ENCODE measurements around the gene USP17L21.
"Not testable (repeated sequence)": the region's sequence is repeated elsewhere in the genome, so short reads cannot be mapped to it uniquely, and the experiment has no call there.

The USP17L21 gene, protein sequence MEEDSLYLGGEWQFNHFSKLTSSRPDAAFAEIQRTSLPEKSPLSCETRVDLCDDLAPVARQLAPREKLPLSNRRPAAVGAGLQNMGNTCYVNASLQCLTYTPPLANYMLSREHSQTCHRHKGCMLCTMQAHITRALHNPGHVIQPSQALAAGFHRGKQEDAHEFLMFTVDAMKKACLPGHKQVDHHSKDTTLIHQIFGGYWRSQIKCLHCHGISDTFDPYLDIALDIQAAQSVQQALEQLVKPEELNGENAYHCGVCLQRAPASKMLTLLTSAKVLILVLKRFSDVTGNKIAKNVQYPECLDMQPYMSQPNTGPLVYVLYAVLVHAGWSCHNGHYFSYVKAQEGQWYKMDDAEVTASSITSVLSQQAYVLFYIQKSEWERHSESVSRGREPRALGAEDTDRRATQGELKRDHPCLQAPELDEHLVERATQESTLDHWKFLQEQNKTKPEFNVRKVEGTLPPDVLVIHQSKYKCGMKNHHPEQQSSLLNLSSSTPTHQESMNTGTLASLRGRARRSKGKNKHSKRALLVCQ

GRCh38 chr4:9262572-9262971 is at the start of gene USP17L21:
USP17L21 (plus strand) TSS chr4:9262872; CDS start chr4:9262872, 0 bp downstream.
- not testable (repeated sequence) for H3K27me3 Mint-ChIP-seq, H3K4me1 Mint-ChIP-seq, ATAC-seq, H3K36me3 Mint-ChIP-seq, H3K9me3 Mint-ChIP-seq, H3K4me3 Mint-ChIP-seq, H3K27ac Mint-ChIP-seq

- not testable (repeated sequence) for H3K9me3 Mint-ChIP-seq, H3K36me3 Mint-ChIP-seq, H3K4me3 Mint-ChIP-seq, H3K27ac Mint-ChIP-seq, H3K4me1 Mint-ChIP-seq, H3K27me3 Mint-ChIP-seq, ATAC-seq
Measured at GRCh38 chr4:9214701-9215100, 48.0 kb upstream of the USP17L21 start.

DNA sequence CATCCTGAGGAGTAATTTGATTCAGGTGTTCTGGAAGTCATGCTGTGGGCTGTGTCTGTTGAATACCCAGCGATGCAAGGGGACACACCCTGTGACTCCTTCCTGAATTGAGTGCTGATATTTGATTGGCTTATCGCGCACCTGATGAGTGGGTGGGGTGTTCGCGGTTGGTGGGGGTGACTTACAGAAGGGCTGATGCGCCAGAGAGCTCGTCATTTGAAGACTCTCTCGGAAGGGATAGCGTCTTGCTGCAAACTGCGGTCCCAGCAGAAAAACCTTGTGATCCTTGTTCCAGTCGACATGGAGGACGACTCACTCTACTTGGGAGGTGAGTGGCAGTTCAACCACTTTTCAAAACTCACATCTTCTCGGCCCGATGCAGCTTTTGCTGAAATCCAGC is 47.6 kb upstream of the USP17L21 start, which contains the start of gene USP17L11:
Gene USP17L11 (plus strand): TSS at position 301 of the 400 bp plus-strand sequence. CDS start 0 bp downstream, at position 301.
- H3K9me3 Mint-ChIP-seq, H3K27ac Mint-ChIP-seq, H3K36me3 Mint-ChIP-seq, ATAC-seq, H3K4me1 Mint-ChIP-seq, H3K27me3 Mint-ChIP-seq, H3K4me3 Mint-ChIP-seq: not testable (repeated sequence)

DNA sequence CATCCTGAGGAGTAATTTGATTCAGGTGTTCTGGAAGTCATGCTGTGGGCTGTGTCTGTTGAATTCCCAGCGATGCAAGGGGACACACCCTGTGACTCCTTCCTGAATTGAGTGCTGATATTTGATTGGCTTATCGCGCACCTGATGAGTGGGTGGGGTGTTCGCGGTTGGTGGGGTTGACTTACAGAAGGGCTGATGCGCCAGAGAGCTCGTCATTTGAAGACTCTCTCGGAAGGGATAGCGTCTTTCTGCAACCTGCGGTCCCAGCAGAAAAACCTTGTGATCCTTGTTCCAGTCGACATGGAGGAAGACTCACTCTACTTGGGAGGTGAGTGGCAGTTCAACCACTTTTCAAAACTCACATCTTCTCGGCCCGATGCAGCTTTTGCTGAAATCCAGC is 42.8 kb upstream of the USP17L21 start, which contains the start of gene USP17L12:
Gene USP17L12 (plus strand): TSS at position 301 of the 400 bp plus-strand sequence. CDS start 0 bp downstream, at position 301.
- not testable (repeated sequence) for H3K4me1 Mint-ChIP-seq, ATAC-seq, H3K9me3 Mint-ChIP-seq, H3K36me3 Mint-ChIP-seq, H3K4me3 Mint-ChIP-seq, H3K27ac Mint-ChIP-seq, H3K27me3 Mint-ChIP-seq

DNA sequence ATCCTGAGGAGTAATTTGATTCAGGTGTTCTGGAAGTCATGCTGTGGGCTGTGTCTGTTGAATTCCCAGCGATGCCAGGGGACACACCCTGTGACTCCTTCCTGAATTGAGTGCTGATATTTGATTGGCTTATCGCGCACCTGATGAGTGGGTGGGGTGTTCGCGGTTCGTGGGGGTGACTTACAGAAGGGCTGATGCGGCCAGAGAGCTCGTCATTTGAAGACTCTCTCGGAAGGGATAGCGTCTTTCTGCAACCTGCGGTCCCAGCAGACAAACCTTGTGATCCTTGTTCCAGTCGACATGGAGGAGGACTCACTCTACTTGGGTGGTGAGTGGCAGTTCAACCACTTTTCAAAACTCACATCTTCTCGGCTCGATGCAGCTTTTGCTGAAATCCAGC is 38.1 kb upstream of the USP17L21 start, which contains the start of gene USP17L13:
Gene USP17L13 (plus strand): TSS at position 301 of the 400 bp plus-strand sequence. CDS start 0 bp downstream, at position 301.
- not testable (repeated sequence) for H3K4me1 Mint-ChIP-seq, H3K36me3 Mint-ChIP-seq, H3K27me3 Mint-ChIP-seq, H3K9me3 Mint-ChIP-seq, H3K4me3 Mint-ChIP-seq, ATAC-seq, H3K27ac Mint-ChIP-seq

DNA sequence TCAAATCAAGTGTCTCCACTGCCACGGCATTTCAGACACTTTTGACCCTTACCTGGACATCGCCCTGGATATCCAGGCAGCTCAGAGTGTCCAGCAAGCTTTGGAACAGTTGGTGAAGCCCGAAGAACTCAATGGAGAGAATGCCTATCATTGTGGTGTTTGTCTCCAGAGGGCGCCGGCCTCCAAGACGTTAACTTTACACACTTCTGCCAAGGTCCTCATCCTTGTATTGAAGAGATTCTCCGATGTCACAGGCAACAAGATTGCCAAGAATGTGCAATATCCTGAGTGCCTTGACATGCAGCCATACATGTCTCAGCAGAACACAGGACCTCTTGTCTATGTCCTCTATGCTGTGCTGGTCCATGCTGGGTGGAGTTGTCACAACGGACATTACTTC is 32.4 kb upstream of the USP17L21 start:
- H3K27me3 Mint-ChIP-seq, H3K4me3 Mint-ChIP-seq, ATAC-seq, H3K4me1 Mint-ChIP-seq, H3K27ac Mint-ChIP-seq, H3K36me3 Mint-ChIP-seq, H3K9me3 Mint-ChIP-seq: not testable (repeated sequence)

- H3K4me3 Mint-ChIP-seq, H3K27ac Mint-ChIP-seq, H3K9me3 Mint-ChIP-seq, H3K4me1 Mint-ChIP-seq, H3K36me3 Mint-ChIP-seq, H3K27me3 Mint-ChIP-seq, ATAC-seq: not testable (repeated sequence)
Measured at GRCh38 chr4:9234085-9234484, 28.6 kb upstream of the USP17L21 start, which contains the start of gene USP17L15. USP17L15 (plus strand) TSS chr4:9234385; CDS start chr4:9234385, 0 bp downstream.

GRCh38 chr4:9238461-9238860 is 24.2 kb upstream of the USP17L21 start:
- not testable (repeated sequence) for H3K4me1 Mint-ChIP-seq, ATAC-seq, H3K4me3 Mint-ChIP-seq, H3K9me3 Mint-ChIP-seq, H3K27ac Mint-ChIP-seq, H3K36me3 Mint-ChIP-seq, H3K27me3 Mint-ChIP-seq

DNA sequence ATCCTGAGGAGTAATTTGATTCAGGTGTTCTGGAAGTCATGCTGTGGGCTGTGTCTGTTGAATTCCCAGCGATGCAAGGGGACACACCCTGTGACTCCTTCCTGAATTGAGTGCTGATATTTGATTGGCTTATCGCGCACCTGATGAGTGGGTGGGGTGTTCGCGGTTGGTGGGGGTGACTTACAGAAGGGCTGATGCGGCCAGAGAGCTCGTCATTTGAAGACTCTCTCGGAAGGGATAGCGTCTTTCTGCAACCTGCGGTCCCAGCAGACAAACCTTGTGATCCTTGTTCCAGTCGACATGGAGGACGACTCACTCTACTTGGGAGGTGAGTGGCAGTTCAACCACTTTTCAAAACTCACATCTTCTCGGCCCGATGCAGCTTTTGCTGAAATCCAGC is 19.1 kb upstream of the USP17L21 start, which contains the start of gene USP17L17:
Gene USP17L17 (plus strand): TSS at position 301 of the 400 bp plus-strand sequence. CDS start 0 bp downstream, at position 301.
- H3K4me1 Mint-ChIP-seq, H3K9me3 Mint-ChIP-seq, H3K27me3 Mint-ChIP-seq, H3K4me3 Mint-ChIP-seq, H3K27ac Mint-ChIP-seq, H3K36me3 Mint-ChIP-seq, ATAC-seq: not testable (repeated sequence)

- H3K27ac Mint-ChIP-seq, result not testable (repeated sequence)
Measured at GRCh38 chr4:9247953-9248680, 14.6 kb upstream of the USP17L21 start, which contains the start of gene USP17L18. USP17L18 (plus strand) TSS chr4:9248630; CDS start chr4:9248630, 0 bp downstream.

GRCh38 chr4:9253078-9253477 is 9.6 kb upstream of the USP17L21 start, which contains the start of gene USP17L19:
USP17L19 (plus strand) TSS chr4:9253378; CDS start chr4:9253378, 0 bp downstream.
- not testable (repeated sequence) for H3K9me3 Mint-ChIP-seq, H3K4me3 Mint-ChIP-seq, ATAC-seq, H3K4me1 Mint-ChIP-seq, H3K27me3 Mint-ChIP-seq, H3K27ac Mint-ChIP-seq, H3K36me3 Mint-ChIP-seq

More at GRCh38 chr4:9247953-9248680, 14.6 kb upstream of the USP17L21 start, which contains the start of gene USP17L18:
- not testable (repeated sequence) for H3K4me1 Mint-ChIP-seq, ATAC-seq, H3K4me3 Mint-ChIP-seq, H3K27me3 Mint-ChIP-seq, H3K9me3 Mint-ChIP-seq, H3K36me3 Mint-ChIP-seq

DNA sequence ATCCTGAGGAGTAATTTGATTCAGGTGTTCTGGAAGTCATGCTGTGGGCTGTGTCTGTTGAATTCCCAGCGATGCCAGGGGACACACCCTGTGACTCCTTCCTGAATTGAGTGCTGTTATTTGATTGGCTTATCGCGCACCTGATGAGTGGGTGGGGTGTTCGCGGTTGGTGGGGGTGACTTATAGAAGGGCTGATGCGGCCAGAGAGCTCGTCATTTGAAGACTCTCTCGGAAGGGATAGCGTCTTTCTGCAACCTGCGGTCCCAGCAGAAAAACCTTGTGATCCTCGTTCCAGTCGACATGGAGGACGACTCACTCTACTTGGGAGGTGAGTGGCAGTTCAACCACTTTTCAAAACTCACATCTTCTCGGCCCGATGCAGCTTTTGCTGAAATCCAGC is 4.8 kb upstream of the USP17L21 start, which contains the start of gene USP17L20:
Gene USP17L20 (plus strand): TSS at position 301 of the 400 bp plus-strand sequence. CDS start 0 bp downstream, at position 301.
- H3K27ac Mint-ChIP-seq, H3K4me1 Mint-ChIP-seq, H3K36me3 Mint-ChIP-seq, H3K27me3 Mint-ChIP-seq, ATAC-seq, H3K4me3 Mint-ChIP-seq, H3K9me3 Mint-ChIP-seq: not testable (repeated sequence)

DNA sequence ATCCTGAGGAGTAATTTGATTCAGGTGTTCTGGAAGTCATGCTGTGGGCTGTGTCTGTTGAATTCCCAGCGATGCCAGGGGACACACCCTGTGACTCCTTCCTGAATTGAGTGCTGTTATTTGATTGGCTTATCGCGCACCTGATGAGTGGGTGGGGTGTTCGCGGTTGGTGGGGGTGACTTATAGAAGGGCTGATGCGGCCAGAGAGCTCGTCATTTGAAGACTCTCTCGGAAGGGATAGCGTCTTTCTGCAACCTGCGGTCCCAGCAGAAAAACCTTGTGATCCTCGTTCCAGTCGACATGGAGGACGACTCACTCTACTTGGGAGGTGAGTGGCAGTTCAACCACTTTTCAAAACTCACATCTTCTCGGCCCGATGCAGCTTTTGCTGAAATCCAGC is 4.6 kb downstream of the USP17L21 start, which contains the start of gene USP17L22:
Gene USP17L22 (plus strand): TSS at position 301 of the 400 bp plus-strand sequence. CDS start 0 bp downstream, at position 301.
- H3K27me3 Mint-ChIP-seq, H3K4me3 Mint-ChIP-seq: not testable (repeated sequence)

GRCh38 chr4:9271719-9272118 is 9.0 kb downstream of the USP17L21 start:
- H3K36me3 Mint-ChIP-seq, H3K4me1 Mint-ChIP-seq, H3K27me3 Mint-ChIP-seq, ATAC-seq, H3K4me3 Mint-ChIP-seq, H3K9me3 Mint-ChIP-seq, H3K27ac Mint-ChIP-seq: not testable (repeated sequence)

More for the DNA sequence above, 4.6 kb downstream of the USP17L21 start, which contains the start of gene USP17L22:
- H3K4me1 Mint-ChIP-seq, H3K36me3 Mint-ChIP-seq, ATAC-seq, H3K27ac Mint-ChIP-seq, H3K9me3 Mint-ChIP-seq: not testable (repeated sequence)
